HG03039 (cell line): Measurements from ENCODE around the gene MRPL28.
"Not testable (repeated sequence)": the region's sequence is repeated elsewhere in the genome, so short reads cannot be mapped to it uniquely, and the experiment has no call there.

Source experiments
- ATAC-seq: cut with Tn5 transposase; IDR thresholded peaks from one replicate; pipeline ENCODE4 v1.9.1; 2021; ENCODE audit warnings: mild to moderate bottlenecking, moderate library complexity; ENCODE audit not compliant: unreplicated experiment

Gene MRPL28

GRCh38 chr16:373848-374615 lies 3.7 kb upstream of the MRPL28 start:
- ATAC-seq, result no peak

GRCh38 chr16:373020-373598 lies 2.8 kb upstream of the MRPL28 start:
- ATAC-seq, result no peak

DNA sequence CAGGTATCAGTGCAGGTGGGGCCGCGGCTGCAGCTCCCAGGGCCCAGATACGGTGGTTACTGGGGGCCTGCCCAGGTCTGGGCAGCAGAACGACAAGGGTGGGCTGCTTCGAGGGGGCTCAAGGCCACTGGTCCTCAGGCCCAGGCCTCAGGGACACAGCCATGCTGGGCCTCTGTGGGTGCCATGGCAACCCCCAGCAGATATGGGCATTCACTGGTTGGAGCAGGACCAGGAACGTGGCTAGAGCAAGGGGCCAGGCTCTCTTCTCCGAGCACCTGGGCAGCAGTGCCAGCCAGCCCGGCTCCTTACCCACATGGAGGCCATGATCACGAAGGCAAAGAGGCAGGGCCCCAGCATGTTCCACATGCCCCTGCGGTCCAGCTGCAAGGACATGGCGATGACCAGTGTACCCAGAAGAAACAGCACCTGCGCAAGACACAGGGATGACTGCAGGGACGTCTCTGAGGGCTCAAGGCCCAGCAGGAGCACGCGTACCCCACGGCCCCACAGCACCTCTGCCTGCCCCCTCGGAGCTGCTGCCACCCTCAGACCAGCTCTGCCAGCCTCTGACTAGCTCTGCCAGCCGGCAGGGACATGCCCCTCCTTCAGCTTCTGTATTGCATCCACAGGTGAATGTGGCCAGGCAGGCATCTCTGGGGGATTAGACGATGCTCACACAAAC lies 2.1 kb upstream of the MRPL28 start:
- ATAC-seq, result no peak

GRCh38 chr16:371515-372301 lies 1.4 kb upstream of the MRPL28 start:
- no peak for ATAC-seq

GRCh38 chr16:370979-371514 lies 709 bp upstream of the MRPL28 start:
- ATAC-seq, result no peak

DNA sequence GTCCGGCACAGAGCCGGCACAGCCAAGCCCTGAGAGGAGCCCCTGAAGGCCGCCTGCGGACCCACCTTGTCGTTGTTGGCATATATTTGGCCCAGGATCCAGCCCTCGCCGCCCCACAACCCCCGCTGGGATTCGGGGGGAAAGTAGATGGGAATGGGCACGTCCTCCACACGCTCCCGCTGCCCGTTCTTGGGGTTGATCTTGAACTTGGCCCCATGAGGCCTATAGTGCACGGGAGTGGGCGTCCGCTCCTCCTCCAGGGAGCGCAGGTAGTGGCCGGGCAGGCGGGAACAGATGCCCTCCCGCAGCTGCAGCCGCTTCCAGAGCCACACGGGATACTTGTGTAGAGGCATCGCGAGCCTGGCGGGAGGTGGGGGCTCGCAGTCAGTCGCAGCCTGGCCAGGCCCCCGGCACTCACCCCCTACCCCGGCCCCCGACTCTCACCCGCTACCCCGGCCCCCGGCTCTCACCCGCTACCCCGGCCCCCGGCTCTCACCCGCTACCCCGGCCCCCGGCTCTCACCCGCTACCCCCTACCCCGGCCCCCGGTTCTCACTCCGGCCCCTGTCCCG lies 387 bp downstream of the MRPL28 start:
- ATAC-seq, result no peak

DNA sequence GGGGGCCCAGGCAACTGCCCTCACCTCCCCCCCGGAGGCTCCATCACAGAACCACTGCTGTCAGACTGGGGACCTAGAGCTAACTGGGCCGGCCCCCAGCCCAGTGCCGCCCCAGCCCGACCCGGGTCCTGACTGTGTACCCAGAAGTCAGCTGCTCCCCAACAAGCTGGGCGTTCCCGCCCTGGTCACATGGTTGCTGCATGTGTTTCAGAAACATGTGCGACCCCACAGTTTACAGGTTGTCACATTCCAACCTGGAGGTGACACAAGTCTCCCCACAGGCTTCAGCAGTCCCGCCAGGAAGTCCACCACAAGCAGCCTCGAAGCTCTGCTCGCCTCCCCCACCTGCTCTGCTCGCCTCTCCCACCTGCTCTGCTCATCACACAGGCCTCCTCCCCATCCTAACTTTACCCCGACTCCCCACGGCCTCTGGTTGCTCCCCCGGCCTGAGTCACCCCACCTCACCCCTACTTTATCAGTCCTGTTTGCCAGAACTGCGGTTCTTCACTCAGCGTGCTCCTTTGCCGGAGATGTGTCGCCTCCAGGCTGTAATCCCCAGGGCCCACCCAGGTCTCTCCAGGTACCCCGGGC lies 968 bp downstream of the MRPL28 start:
- ATAC-seq, result no peak

GRCh38 chr16:368388-369158 lies 1.8 kb downstream of the MRPL28 start:
- no peak for ATAC-seq

GRCh38 chr16:367333-367903 lies 2.9 kb downstream of the MRPL28 start:
- ATAC-seq, result no peak

DNA sequence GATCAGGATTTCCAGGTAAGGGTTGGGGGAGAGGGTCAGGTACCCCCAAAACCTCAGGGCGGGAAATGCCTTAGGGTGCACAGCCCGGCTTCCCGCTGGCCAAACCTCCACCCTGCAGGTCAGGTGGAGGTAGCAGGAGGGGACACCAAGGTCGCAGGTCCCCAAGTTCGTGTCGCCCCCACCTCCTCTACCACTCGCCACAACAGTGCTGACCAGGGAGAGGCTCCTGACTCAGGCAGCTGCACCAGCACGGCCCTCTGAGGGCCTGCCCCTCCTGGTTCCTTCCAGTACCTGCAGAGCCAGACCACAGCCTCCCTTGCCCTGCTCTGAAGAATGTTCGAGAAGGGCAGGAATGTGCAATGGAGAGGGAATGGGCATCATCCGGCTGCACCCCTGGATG lies 3.9 kb downstream of the MRPL28 start:
- ATAC-seq, result no peak

GRCh38 chr16:364595-365491 lies 5.5 kb downstream of the MRPL28 start:
- no peak for ATAC-seq

GRCh38 chr16:363766-364490 lies 6.4 kb downstream of the MRPL28 start:
- no peak for ATAC-seq

GRCh38 chr16:363110-363765 lies 7.1 kb downstream of the MRPL28 start:
- ATAC-seq, result no peak

GRCh38 chr16:362702-362999 lies 7.7 kb downstream of the MRPL28 start:
- ATAC-seq, result not testable (repeated sequence)

DNA sequence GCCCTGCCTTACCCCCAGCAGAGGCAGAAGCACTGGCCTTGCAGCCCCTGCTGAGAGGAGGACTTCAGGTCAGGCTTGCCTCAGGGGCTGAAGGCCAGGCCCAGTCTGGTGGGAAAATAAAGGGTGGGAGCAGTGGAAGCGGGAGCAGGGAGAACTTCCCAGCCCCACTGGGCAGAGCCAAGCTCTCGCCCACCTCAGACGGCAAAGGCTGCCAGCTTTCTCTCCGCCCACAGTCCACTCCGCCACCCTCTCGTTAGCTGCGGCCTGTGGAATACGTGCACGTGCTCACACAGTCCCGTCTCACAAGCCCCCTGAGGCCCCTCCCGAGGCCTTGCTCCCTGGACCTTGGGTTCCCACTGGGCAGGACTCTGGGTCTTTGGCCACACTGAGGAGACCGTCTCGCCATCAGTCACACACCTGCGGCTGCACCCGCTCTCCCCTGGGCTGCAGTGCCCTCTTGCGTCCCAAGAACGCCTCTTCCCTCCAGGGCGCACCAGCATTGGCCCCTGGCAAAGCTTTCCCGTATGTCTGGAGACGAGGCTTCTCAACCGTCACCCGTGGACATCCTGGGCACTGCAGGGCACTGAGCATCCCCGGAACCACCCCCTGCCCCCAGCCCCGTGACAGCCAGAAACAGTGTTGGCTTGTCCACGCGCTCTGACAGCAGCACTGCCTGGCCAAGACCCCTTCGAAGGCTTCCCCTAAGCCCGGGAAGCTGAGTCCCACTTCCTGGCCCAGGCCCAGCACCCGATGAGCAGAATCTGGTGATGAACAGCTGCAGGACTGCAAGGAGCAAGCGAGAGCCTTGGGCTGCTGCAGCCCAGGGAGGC lies 8.3 kb downstream of the MRPL28 start:
- ATAC-seq, result no peak

DNA sequence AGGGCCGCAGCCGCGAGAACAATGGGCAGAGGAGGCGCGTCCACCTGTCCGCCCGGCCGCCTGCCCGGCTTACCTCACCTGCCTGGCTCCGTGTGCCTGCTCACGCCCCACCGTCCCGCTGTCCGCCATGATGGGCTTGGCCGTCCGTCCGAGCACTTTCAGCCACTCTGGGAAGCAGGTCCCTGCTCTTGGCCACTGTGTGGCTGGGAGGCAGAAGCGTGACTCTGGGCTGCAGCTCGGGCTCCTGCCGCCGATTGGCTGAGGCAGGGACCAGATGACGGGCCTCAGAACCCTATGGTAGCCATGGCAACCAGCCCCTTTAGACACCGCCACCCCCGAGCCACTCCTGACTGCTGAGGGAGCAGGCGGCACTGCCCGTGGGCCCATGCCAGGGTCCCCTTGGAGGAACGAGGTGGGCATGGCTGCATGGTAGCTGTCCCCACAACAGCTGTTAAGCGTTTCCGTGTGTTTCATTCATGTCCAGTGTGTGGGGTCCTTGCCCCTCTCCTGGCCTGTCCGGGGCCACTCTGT lies 8.9 kb downstream of the MRPL28 start:
- ATAC-seq, result no peak
